HG03460 (cell line): Measurements from ENCODE around the gene PHOSPHO1.
"Not testable (repeated sequence)": the region's sequence is repeated elsewhere in the genome, so short reads cannot be mapped to it uniquely, and the experiment has no call there.

Experiments used
- ATAC-seq: cut with Tn5 transposase; IDR thresholded peaks from one replicate; pipeline ENCODE4 v1.9.1; 2021; ENCODE audit not compliant: unreplicated experiment

PHOSPHO1 gene, protein sequence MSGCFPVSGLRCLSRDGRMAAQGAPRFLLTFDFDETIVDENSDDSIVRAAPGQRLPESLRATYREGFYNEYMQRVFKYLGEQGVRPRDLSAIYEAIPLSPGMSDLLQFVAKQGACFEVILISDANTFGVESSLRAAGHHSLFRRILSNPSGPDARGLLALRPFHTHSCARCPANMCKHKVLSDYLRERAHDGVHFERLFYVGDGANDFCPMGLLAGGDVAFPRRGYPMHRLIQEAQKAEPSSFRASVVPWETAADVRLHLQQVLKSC

DNA sequence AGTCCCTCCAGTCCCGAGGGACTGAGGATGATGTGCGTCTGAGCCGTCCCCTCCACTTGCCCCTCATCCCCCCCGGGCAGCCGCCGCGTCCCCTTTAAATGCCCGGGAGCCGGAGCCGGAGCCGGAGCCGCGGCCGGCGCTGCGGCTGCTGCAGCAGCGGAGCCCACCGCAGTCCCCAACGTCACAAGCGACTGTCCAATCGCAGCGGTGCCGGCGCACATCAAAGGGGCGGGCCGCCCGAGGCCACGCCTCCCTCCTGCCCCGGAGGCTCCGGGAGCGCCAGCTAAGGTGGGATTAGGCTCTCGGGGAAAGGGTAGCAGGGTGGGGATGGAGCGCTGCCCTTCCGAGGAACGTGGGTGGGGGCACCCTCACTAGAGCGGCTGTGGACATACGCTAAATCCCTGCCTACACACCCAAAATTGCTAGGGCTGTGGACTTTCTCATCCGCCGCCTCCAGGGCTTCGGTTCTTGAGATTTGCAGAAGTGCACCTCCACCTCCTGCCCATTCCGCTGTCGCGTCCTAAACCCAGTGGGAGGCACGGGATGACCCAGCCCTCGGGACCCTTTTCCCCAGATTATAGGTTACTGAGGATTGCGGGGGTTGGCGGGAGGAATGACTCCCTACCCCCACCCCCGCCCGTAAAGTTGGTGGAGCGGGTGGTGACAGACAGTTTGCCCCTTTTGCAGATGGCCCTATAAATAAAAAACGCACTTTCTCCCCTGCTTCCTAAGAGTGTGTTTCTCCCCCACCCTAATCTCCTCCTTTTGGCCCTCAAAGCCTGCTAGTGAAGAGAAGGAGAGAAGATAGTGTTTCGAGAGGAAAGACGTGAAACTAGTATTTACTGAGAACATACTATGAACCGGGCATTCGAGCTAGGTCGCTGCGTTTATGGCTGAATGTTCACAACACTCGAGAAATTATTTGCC lies at the start of gene PHOSPHO1:
Gene PHOSPHO1 (minus strand): TSS at position 152 of the 927 bp plus-strand sequence. CDS start 4,096 bp downstream, outside the sequence.
- peak; percentile 81 for ATAC-seq

DNA sequence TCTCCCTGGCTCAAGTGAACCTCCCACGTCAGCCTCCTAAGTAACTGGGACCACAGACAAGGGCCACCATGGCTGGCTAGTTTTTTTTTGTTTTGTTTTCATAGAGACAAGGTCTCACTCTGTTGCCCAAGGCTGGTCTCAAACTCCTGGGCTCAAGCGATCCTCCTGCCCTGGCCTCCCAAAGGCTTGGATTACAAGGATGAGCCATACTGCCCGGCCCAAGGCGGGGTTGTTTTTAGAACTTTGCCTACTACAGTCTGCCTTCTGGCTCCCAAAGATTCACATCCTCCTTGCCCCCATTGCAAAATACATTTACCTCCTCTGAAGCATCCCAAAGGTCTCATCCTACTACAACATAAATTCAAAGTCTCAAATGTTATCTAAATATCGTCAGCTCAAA lies 49.5 kb upstream of the PHOSPHO1 start:
- no peak for ATAC-seq

DNA sequence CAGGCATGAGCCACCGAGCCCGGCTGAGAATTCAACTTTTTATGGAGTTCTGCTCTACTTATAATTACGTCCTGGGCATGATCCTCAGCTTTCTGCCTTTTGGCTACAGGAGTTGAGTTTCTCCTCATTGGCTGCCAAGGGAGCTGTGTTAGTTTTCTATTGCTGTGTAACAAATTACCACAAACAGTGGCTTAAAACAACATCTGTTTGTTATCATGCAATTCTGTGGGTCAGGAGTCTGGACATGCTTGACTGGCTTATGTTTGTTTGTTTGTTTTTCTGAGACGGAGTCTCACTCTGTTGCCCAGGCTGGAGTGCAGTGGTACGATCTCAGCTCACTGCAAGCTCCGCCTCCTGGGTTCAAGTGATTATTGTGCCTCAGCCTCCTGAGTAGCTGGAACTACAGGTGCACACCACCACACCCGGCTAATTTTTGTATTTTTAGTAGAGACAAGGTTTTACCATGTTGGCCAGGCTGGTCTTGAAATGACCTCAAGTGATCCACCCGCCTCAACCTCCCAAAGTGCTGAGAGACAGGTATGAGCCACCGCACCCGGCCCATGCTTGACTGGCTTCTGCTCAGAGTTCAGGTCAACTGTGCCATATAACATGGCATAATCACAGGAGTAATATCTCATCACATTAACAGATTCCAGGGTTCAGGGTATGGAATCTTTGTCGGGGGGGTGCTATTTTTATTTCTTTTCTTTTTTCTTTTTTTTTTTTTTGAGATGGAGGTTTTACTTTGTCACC lies 48.9 kb upstream of the PHOSPHO1 start:
- ATAC-seq, result not testable (repeated sequence)

DNA sequence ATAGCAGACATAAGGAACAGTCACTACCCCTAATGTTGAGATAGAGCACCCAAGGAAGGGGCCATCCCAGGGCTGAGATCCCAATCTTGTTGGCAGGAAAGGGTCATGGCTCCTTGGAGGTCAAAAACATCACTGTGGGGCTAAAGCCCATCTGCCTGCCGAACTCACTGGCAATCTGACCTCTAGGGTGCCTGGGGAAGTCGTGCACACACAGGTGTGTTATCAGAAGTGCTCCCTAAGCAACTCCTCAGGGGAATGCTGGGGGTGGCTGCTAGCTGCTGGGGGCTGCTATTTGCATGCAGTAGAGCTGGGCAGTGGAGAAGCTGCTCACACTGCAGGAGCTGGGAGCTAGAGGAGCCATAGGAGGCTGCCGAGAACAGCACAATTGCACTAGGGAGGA lies 47.5 kb upstream of the PHOSPHO1 start:
- no peak for ATAC-seq

DNA sequence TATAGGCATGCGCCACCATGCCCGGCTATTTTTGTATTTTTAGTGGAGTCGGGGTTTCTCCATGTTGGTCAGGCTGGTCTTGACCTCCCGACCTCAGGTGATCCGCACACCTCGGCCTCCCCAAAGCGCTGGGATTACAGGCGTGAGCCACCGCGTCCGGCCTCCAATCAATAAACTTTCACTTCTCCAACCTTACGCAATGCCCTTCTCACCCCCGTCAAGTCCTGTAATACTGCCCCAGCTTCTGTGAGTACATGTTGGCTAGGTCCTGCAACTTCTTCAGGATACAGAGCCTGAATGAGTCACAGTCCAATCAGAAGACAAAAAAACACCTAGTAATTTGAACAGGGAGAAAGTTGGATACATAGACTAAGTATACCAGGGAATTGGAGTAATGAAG lies 47.1 kb upstream of the PHOSPHO1 start:
- ATAC-seq, result no peak

DNA sequence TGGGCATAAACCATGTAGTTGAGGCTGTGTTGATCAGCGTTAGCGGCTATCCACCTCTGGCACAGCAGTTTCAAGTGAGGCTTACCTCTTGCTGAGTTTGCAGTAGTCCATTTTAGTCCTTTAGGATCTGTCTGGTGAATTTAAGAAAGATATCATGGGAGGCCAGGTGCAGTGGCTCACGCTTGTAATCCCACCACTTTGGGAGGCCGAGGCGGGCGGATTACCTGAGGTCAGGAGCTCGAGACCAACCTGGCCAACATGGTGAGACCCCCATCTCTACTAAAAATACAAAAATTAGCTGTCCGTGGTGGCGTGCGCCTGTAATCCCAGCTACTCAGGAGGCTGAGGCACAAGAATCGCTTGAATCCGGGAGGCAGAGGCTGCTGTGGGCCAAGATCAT lies 45.4 kb upstream of the PHOSPHO1 start:
- not testable (repeated sequence) for ATAC-seq

DNA sequence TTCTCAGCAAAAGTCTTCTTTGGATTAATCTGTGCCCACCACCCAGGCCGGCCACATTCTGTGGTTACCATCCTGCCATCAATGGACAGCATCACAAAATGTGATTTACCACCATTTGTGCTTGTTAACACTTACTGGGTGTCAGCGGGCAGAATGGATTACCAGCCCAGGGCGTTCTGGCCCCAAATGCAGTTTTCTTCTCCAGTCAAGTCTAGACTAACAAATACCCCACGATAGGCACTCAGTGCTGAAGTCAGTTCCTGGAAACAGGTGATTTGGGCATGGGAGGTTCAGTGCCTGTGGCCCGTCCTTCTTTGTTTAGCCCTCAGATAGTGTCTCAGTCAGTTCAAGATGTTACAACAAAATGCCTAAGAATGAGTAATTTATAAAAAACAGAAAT lies 38.8 kb upstream of the PHOSPHO1 start:
- no peak for ATAC-seq

DNA sequence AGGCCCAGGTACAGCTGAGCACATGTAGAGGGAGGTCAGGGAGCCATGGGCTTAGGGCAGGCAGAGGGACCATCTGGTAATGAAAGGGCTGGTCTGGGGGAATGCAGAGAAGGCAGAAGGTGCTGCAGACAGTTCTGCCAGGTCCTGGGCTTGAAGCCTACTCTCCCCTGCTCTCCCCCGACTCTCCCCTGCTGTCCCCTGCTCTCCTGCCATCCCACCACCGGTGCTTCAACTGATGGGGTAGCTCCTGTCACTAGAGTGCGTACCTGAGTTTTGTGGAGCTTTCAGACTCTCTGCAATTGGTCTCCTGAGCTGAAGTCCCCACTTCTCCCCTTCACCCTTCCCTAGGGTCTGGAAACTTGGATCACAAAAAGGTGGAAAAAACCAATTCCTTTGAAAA lies 37.3 kb upstream of the PHOSPHO1 start:
- no peak for ATAC-seq

DNA sequence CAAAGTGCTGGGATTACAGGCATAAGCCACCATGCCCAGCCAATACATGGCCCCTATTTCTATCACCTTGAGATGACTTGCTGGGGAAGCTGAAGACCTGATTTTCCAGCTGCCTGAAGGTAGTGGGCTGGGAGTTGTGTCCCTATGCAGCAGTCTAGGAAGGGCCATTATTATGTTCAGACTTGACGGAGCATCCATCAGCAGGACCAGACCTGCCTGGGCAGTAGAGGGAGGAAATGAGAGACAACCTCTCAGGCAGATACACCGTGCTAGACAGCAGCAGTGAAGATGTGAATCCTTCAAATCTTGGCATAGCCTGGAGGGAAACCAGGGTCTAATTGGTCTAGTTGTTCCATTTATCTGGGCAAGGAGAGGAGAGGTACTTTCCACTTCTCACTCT lies 35.6 kb upstream of the PHOSPHO1 start:
- no peak for ATAC-seq

DNA sequence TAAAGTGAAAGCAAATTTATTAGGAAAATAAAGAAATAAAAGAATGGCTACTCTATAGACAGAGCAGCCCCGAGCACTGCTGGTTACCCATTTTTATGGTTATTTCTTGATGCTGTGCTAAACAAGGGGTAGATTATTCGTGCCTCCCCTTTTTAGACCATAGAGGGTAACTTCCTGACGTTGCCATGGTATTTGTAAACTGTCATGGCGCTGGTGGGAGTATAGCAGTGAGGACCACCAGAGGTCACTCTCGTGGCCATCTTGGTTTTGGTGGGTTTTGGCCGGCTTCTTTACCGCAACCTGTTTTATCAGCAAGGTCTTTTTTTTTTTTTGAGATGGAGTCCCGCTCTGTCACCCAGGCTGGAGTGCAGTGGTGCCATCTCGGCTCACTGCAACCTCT lies 31.0 kb upstream of the PHOSPHO1 start:
- not testable (repeated sequence) for ATAC-seq

DNA sequence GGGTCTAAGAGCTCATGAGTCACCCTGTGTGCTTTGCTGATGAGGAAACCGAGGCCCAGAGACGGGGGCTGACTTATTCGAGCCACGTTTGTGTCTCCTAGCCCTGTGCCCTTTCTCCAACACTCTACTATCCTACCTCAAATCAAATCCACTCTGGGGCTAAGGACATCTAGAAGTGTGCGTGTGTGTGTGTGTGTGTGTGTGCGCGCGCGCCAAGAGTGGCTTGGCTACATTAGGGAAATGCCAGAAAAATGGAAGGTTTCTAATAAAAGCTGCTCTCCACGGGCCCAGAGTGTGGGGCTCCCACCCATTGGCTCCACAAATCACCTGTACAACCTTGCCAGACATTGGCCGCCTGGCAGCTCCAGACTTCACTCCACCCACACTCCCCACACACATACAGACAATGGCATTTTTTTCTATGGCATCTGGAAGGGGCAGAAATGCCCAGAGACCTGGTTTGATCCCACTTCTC lies 30.3 kb upstream of the PHOSPHO1 start:
- ATAC-seq, result no peak

DNA sequence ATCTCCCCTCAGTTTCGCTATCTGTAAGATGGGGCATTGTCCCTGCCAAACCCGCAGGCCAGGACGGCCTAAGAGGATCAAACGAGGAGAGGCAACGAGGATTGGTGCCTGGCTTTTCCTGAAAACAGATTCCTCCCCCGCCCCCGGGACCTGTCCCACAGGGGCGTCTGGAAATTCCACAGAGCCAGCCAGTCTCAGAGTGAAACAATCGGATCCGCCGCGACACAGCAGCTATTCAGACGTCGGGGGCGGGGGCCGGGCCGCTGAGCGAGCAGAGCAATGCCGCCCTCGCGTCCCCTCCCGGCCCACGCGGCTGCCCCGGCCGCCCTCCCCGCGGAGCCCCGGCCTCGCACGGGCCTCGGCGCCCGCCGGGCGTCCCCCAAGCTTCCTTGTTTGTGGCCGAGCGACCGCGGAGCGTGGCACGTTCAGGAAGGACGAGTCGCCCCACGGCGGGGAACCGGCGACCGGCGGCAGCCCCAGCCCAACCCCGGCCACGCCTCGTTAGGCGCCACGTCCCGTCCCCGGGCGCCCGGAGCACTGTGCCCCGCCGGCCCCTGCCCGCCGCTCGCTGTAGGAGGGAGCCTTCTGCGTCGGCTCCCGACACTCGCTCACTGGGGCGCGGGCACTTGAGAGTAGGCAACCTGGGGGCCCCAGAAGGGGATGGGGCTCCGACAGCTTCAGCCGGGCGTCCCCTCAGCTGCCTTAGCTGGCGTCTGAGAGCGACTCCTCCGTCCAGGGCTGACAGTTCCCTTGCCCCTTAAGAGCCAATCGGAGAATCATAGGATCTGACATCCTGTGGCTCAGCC lies 29.6 kb upstream of the PHOSPHO1 start:
- ATAC-seq, result no peak

DNA sequence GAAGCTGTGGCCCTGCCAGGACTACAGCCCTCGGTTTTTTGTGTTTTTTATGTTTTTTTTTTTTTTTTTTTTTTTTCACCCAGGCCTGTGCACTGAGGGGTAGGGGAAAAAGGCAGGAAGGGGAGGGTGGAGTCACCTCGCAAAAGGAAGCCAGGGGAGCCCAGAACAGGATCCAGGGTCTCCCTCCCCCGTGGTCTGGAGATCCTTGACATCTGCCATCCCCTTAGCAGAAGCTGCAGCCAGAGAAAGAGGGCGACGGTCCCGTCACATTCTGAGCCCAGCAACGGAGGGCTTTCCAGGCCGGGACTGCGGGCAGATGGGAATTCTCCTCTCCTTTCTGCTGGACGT lies 29.1 kb upstream of the PHOSPHO1 start:
- ATAC-seq, result no peak

DNA sequence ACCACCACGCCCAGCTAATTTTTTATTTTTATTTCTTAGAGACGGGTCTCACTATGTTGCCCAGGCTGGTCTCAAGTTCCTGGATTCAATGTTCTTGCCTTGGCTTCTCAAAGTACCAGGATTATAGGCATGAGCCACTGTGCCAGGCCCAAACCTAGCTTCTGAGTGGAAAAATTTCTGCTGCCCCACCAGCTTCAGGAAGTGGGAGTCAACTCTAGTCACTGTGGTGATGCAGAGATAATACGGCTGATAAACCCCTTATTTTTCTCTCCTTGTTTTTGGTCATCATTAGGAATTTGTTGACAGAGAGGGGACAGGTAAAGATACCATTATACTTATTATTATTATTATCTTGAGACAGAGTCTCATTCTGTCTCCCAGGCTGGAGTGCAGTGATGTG lies 27.8 kb upstream of the PHOSPHO1 start:
- ATAC-seq, result no peak

DNA sequence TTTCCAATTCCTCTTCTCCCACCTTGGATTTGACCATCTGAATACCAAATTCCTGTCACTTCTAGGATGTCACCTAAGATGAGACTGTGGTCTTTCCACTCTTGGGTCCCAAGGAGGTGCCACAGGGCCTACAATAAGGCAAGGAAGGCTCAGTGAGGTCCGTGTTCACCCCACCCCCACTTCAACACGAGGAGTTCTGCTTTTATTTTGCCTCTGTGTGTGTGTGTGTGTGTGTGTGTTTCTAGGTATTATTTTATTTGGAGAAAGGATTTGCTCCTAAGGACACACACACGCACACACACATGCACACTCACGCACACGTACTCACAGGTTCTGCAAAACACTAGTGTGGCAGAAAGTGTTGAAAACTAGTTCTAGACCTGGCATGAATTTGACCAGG lies 24.5 kb upstream of the PHOSPHO1 start:
- no peak for ATAC-seq

DNA sequence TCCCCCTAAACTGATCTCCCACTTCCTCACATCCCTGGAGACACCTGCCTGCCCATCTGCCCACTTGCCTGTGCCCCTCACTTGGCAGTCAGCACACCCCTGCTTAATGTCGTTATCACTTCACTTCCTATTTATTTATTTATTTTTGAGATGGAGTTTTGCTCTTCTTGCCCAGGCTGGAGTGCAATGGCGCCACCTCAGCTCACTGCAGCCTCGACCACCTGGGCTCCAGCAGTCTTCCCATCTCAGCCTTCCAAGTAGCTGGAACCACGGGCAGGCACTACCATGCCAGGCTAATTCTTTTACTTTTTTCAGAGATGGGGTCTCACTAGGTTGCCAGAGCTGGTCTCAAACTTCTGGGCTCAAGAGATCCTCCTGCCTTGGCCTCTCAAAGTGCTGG lies 23.5 kb upstream of the PHOSPHO1 start:
- no peak for ATAC-seq

DNA sequence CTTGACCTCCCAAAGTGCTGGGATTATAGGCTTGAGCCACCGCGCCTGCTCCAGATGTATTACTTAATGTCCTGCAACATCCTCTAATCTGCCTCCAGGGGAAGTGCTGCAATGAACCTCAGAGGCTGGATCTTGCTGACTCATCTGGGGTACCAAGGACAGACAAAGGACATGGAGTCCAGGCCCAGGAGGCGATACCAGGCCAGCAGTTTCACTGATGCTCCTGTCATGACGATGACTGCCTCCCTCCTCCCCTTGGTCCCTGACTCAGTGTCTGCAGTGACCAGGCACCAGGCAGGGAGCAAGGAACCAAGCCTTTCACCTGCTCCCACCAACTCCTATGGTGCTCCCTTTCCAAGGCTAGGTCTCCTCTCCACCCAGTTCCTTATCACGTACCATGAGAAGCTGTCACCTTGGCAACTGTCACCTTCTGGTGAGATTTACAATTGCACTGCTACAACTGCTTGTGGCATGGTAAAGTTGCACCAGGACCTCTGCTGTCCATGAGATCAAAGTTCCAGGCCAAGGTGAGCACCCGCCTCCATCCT lies 21.6 kb upstream of the PHOSPHO1 start:
- ATAC-seq, result no peak

DNA sequence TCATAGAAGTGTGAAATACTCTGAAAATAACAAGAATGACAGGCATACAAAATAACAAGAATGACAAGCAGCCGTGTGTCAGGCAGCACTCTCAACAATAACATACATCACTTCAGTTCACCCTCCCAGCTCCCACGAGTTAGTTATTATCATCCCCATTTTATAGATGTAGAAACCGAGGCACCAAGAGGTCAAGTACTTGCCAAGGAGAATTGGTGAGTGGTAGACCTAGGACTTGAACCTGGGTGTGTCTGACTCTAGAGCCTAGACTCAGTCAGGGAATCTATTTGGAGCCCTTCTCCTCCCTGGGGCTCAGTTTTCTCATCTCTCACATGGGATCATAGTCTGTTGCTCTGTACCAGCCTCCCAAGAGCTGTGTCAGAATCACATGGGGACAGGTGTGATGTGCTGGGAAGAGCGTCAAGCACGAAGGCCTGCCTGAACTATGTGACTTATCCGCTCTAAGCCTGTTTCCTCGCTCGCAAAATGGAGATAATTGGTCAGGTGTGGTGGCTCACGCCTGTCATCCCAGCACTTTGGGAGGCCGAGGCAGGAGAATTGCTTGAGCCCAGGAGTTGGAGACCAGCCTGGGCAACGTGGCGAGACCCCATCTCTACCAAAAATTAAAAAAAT lies 19.4 kb upstream of the PHOSPHO1 start:
- no peak for ATAC-seq

DNA sequence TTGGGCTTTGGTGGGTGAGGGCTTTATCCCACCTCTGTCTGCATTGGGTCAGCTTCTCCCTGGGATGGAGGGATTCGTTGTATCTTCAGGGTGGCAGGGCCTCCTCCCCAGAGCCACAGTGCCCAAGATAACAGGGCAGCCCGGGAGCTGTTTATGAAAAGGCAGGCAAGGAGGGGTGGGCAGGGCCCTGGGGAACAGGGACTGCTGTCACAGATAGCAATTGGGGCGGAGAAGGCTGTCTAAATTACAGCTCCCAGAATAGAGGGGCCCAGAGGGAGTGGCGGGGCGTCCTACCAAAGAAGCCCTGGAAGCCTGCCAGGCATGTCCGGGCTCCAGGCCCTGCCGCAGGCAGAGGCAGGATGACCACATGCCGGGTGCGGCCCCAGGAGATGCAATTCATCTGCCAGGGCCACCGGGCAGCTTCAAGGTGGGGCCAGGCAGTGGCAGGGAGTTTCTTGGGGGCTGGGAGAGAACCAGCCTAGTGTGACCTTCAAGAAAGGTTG lies 18.8 kb upstream of the PHOSPHO1 start:
- no peak for ATAC-seq

DNA sequence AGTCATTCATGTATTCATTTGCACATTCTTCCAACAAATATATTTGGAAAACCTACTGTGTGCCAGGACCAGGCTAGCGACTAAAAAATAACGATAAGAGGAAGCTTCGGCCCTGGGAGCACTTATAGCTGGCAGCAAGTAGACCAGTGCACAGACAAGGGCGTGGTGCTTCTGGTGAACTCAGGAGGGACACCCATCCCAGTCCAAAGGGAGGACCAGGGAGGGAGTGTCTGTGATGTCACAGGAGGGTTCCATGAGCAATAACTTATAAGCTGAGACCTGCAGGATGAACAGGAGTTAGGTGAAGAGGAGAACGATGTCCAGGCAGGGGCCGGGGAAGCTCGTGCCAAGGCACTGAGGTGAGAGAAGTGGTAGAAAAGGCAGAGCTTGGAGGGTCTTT lies 17.4 kb upstream of the PHOSPHO1 start:
- ATAC-seq, result no peak
